Measurements from ENCODE around the gene IL6.

GRCh38 chr7:22698767-22699166 is 28.2 kb upstream of the IL6 start:
- TF ChIP-seq PATZ1 (CRISPR knock-in tag; IDR thresholded peaks at IDR 0.05) (no peak), TCF7L2 (IDR thresholded peaks at IDR 0.05; ENCODE audit: low read depth, low read length) (no peak), NRL (CRISPR knock-in tag; IDR thresholded peaks at IDR 0.05; ENCODE audit: borderline replicate concordance) (no peak), ZFP1 (CRISPR knock-in tag; IDR thresholded peaks at IDR 0.05) (no peak), RFX1 (IDR thresholded peaks at IDR 0.05) (no peak)
- TF ChIP-seq, protein P1, sequence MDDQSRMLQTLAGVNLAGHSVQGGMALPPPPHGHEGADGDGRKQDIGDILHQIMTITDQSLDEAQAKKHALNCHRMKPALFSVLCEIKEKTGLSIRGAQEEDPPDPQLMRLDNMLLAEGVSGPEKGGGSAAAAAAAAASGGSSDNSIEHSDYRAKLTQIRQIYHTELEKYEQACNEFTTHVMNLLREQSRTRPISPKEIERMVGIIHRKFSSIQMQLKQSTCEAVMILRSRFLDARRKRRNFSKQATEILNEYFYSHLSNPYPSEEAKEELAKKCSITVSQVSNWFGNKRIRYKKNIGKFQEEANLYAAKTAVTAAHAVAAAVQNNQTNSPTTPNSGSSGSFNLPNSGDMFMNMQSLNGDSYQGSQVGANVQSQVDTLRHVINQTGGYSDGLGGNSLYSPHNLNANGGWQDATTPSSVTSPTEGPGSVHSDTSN (CRISPR knock-in tag; IDR thresholded peaks at IDR 0.05; ENCODE audit: borderline replicate concordance), result no peak

Data from HepG2 (cell line).